Endothelial cell of umbilical vein (primary cell): Measurements from ENCODE around the gene TNIP3. TPM values are rescaled to one million over a fixed set of nuclear protein-coding genes. Genes with fewer than 3 reads are reported as not detected.

Source experiments
- BruUV-seq: library from RNA; stranded (reverse); fragments of 400-500 nt; replicated peaks from 2 replicates; lab custom pipeline; 2021; lab: Mats Ljungman, UMichigan
- CTCF ChIA-PET: fragments of 300-600, 350-600 bp; sonication (Branson Sonifier 250); formaldehyde crosslinking; loops from one replicate; lab custom pipeline; 2021; ENCODE audit warnings: antibody characterized with exemption, inconsistent platforms; lab: Charles Lee
- POLR2A ChIA-PET: fragments of 300-600, 350-600 bp; sonication (Branson Sonifier 250); formaldehyde crosslinking; loops from one replicate; lab custom pipeline; 2021; ENCODE audit warnings: antibody characterized with exemption, inconsistent platforms; lab: Charles Lee
- DNase-seq: peaks from one replicate; pipeline ENCODE4 v3.0.0-alpha.2; 2011; ENCODE audit warnings: low read depth, low spot score
- FAIRE-seq: peaks from 2 replicates; lab custom pipeline; 2011; peaks lifted over from hg19 to GRCh38; lab: Jason Lieb, UNC
- H2AFZ ChIP-seq: 2 replicates; pipeline ENCODE4 v1.6.0; 2012; ENCODE audit warnings: low read depth, low read length, control low read depth, inconsistent platforms
- H3K27ac ChIP-seq: 2 replicates; pipeline ENCODE4 v1.5.1; 2011; ENCODE audit warnings: low read depth, mild to moderate bottlenecking, control low read depth, low read length, moderate library complexity; ENCODE audit not compliant: insufficient read depth
- H3K27me3 ChIP-seq, 2 experiments: 2 replicates each; pipeline versions ENCODE4 v1.6.0 to v1.6.1; 2011; ENCODE audit warnings: low read length in 2 of 2, mixed read lengths in 1 of 2; ENCODE audit not compliant: control insufficient read depth in 2 of 2, insufficient read depth in 2 of 2
- H3K36me3 ChIP-seq, 2 experiments: 2 replicates in 1 of 2; 3 replicates in 1 of 2; pipeline ENCODE4 v1.5.1; 2011; ENCODE audit warnings: low read length in 2 of 2, mild to moderate bottlenecking in 1 of 2, moderate library complexity in 1 of 2; ENCODE audit not compliant: control insufficient read depth in 2 of 2, insufficient read depth in 2 of 2; ENCODE audit errors: extremely low read depth in 1 of 2
- H3K4me1 ChIP-seq: 3 replicates; pipeline ENCODE4 v1.5.1; 2011; ENCODE audit warnings: mild to moderate bottlenecking, low read length; ENCODE audit not compliant: control insufficient read depth, insufficient read depth; ENCODE audit errors: extremely low read depth
- H3K4me2 ChIP-seq: 2 replicates; pipeline ENCODE4 v1.6.1; 2011; ENCODE audit warnings: low read length, control low read depth, mixed read lengths; ENCODE audit not compliant: insufficient read depth
- H3K4me3 ChIP-seq, 3 experiments: fragments of 200-600 bp in 1 of 3; sonication (generic), shearing (Covaris generic) in 1 of 3; replicated peaks in 1 of 3; 2 replicates each; pipeline ENCODE4 v1.5.1; 2011 to 2016; ENCODE audit warnings: control low read depth in 3 of 3, low read length in 3 of 3, mild to moderate bottlenecking in 2 of 3, inconsistent platforms in 1 of 3, low read depth in 1 of 3, moderate library complexity in 1 of 3; ENCODE audit not compliant: insufficient read depth in 1 of 3
- H3K79me2 ChIP-seq: 2 replicates; pipeline ENCODE4 v1.6.0; 2012; ENCODE audit warnings: low read length, inconsistent platforms; ENCODE audit not compliant: control insufficient read depth, insufficient read depth
- H3K9ac ChIP-seq: replicated peaks from 2 replicates; pipeline ENCODE3; 2011; ENCODE audit warnings: low read length, control low read depth; ENCODE audit not compliant: insufficient read depth; ENCODE audit errors: extremely low read depth
- H3K9me1 ChIP-seq: replicated peaks from 3 replicates; pipeline ENCODE4 v1.6.0; 2011; ENCODE audit warnings: mild to moderate bottlenecking, low read length; ENCODE audit not compliant: control insufficient read depth, insufficient read depth; ENCODE audit errors: extremely low read depth
- H3K9me3 ChIP-seq: replicated peaks from 2 replicates; pipeline ENCODE4 v1.5.1; 2012; ENCODE audit warnings: low read length, inconsistent platforms; ENCODE audit not compliant: control insufficient read depth, insufficient read depth
- H4K20me1 ChIP-seq: replicated peaks from 2 replicates; pipeline ENCODE3; 2011; ENCODE audit warnings: mild to moderate bottlenecking, low read length; ENCODE audit not compliant: control insufficient read depth, insufficient read depth; ENCODE audit errors: extremely low read depth
- CTCF ChIP-seq, 2 donors: IDR thresholded peaks; 1 replicate in 1 of 2; 2 replicates in 1 of 2; pipeline ENCODE4 v1.5.1; 2011; ENCODE audit warnings: low read length in 2 of 2, mild to moderate bottlenecking in 2 of 2, moderate library complexity in 2 of 2, control low read depth in 1 of 2, inconsistent platforms in 1 of 2, low read depth in 1 of 2; ENCODE audit not compliant: insufficient read depth in 1 of 2; ENCODE audit errors: extremely low read depth in 1 of 2
- EZH2 ChIP-seq: IDR thresholded peaks from 2 replicates; pipeline ENCODE4 v1.6.1; 2012; ENCODE audit warnings: borderline replicate concordance, low read depth, mild to moderate bottlenecking, moderate library complexity, low read length, inconsistent platforms; ENCODE audit not compliant: severe bottlenecking
- FOS ChIP-seq: IDR thresholded peaks from 2 replicates; pipeline ENCODE4 v1.6.1; 2011; ENCODE audit warnings: mild to moderate bottlenecking, low read length, moderate library complexity, borderline replicate concordance; ENCODE audit not compliant: insufficient read depth
- dilution Hi-C: fragments of 300-500 bp; cut with MboI; formaldehyde crosslinking; loops from one replicate; pipeline ENCODE4 v1.15.0; 2019; ENCODE audit warnings: low sequenced_read_pairs; ENCODE audit not compliant: extremely low pct_ligation_motif_present
- intact Hi-C: fragments of 100-400 bp; cut with micrococcal nuclease; formaldehyde crosslinking; loops from one replicate; pipeline ENCODE4 v1.10.0; 2022
- polyA plus RNA-seq, 4 experiments: library from polyadenylated mRNA; depleted of rRNA in 3 of 4; stranded (reverse) in 3 of 4; unstranded in 1 of 4; fragments of >200 nt; gene quantifications; 2 replicates each; pipeline versions ENCODE4 v1.2.1 to v1.2.3, GENCODE V29; 2011 to 2012; ENCODE audit warnings: missing spikeins in 1 of 4
- total RNA-seq: library from RNA; stranded (reverse); gene quantifications from 2 replicates; pipeline ENCODE4 v1.2.3, GENCODE V29; 2021

TNIP3 gene
- total and polyA plus RNA-seq, 2 donors (not counting 3 experiments of a cell fraction or from before 2014, with no cell fraction given) = not detected

GRCh38 chr4:121127100-121127499, 37.0 kb downstream of the TNIP3 start:
- DNase-seq = no peak
- POLR2A ChIA-PET = no interaction called here
- CTCF ChIA-PET = interaction anchor here (0.7 to 1.4 kb wide), 3 partner anchors 9 to 26 kb away, joined by 3 read pairs; no protein-coding TSS in a partner anchor

More at GRCh38 chr4:121127100-121127499, 37.0 kb downstream of the TNIP3 start:
- no peak for TF ChIP-seq FOS
- no peak for TF ChIP-seq CTCF (IDR thresholded peaks at IDR 0.05; ENCODE audit: extremely low read depth in 1 of 2, insufficient read depth in 1 of 2, low read depth in 1 of 2, low read length in 2 of 2)
- TF ChIP-seq EZH2 = no peak
- H3K9ac ChIP-seq = no peak overlapping the region
- no peaks in the 10 kb centered on the region for H3K36me3 ChIP-seq
- H3K79me2 ChIP-seq = no peaks in the 10 kb centered on the region
- no peaks in the 10 kb centered on the region for H4K20me1 ChIP-seq
- no peaks in the 10 kb centered on the region for H3K9me1 ChIP-seq
- no TSS peak for BruUV-seq
- no peak overlapping the region for H3K4me2 ChIP-seq
- intact Hi-C loops (no loop called here), dilution Hi-C loops (no loop called here)
- H2AFZ ChIP-seq = no peak overlapping the region
- no peak overlapping the region for H3K27ac ChIP-seq
- H3K4me1 ChIP-seq = no peaks in the 10 kb centered on the region
- FAIRE-seq = no peak
- no peaks in the 10 kb centered on the region for H3K27me3 ChIP-seq
- H3K4me3 ChIP-seq = no peak overlapping the region
- no peaks in the 10 kb centered on the region for H3K9me3 ChIP-seq
